Measurements from ENCODE around the gene DBNL.

DNA sequence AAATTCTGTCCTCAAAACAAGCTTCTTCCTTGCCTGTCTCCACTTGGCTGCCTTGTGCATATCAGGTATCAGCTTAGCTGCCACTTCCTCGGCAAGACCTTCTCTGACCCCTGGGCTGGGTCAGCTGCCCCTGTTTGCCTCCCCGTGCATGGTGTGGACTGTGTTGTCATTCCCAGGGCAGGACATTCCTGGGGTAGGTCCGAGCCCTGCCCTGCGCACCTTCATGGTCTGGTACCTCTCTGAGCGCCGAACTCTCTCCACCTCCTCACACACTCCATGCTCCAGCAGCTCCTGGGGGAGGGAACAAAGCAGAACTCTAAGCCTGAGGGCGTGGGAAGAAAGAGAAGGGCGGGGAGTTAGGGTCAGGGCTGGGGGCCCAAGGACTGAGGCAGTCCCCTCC, 34.0 kb downstream of the DBNL start:
- TF ChIP-seq CTCF (IDR thresholded peaks at IDR 0.05; ENCODE audit: low read depth, low read length, poor library complexity, severe bottlenecking): no peak
- TF ChIP-seq EZH2phosphoT487 (IDR thresholded peaks at IDR 0.05; ENCODE audit: borderline replicate concordance, low read length): no peak
